GM18511 (cell line): ENCODE data around the gene IRF9.

Experiments
- ATAC-seq: cut with Tn5 transposase; IDR thresholded peaks from one replicate; pipeline ENCODE4 v1.9.1; 2021; ENCODE audit warnings: mild to moderate bottlenecking, moderate library complexity; ENCODE audit not compliant: unreplicated experiment

The IRF9 gene

DNA sequence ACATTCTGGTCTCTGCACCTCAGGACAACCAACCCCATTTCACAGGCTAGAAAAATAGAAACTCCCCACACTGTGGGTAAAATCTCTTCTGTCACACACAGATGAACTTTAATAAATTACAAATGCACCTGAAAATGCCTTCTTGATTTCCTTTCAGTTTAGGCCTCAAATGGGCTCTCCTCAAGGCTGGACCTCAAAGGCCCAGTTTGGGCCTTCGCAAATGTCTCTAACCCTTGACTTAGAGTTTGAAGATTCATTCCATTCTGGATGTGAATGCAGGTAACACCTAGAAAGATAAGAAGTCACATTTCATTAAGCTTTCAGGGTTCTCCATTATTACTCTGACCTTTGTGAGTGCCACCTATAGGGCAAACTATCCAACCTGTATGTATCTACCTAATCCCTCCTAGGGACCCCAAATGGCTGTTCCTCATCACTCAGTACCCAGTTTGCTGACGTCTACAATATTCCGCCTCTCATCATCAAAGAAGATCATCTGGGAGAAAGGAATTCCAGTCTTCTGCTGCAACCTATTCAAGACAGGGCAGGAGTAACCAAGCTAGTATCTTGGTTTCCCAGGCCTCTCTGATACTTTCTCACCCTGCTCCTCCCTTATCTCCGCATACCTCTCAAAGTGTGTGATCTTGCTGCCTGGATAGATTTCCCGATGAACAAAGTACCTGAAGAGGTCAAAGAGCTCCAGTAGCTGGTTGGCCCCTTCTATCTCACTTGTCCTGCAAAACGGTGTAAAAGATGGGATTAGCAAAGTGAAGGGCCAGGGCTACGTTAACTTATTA, 53.0 kb downstream of the IRF9 start:
- no peak for ATAC-seq

DNA sequence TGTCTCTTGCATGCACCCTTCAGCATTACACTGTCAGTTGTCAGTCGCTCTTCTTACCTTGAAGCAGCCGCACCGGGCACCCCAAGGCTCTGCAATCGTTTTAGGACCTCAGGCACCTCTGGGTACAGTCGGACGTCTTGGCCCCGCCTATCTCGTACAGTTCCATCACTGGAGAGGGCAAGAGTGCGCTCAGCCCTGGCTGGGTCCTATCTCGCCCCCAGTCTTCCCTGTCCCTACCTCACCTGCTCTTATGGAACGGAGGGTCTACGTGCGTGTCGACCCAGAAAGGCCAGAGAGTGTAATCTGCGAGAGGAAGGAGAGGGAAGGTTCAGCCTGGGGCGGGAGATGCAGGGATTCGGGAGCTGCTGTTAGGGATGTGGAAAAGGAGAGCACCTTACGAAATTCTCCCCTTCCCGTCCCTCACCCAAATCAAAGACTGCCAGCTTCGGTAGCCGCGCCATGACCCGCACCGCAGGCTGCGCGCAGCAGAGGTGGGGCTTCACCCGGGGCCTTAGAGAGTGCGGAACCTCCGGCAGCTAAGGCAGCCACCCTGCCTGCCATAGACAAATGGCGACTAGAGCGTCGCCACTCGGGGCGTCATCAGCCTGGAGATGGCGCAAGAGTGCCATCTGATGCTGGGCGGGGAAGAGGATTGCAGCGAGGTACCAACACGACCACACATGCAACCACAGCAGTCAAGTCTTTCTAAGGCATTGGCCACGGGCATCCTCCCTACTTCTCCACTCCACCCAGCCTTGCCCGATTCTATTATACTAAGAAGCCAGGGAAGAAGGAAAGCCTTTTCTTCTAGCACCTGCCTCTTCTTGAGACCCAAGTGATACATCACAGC, 54.7 kb downstream of the IRF9 start, which contains the start of gene MDP1:
TSS of gene MDP1 (minus strand) at position 572 of the 850 bp plus-strand sequence. CDS start at position 461, 111 bp downstream.
- peak; percentile 73 for ATAC-seq
